Endothelial cell of umbilical vein (primary cell): ENCODE measurements around the gene RABGAP1. TPM values are rescaled to one million over a fixed set of nuclear protein-coding genes. Genes with fewer than 3 reads are reported as not detected.

Source experiments
- BruUV-seq: library from RNA; stranded (reverse); fragments of 400-500 nt; replicated peaks from 2 replicates; lab custom pipeline; 2021; lab: Mats Ljungman, UMichigan
- CTCF ChIA-PET: fragments of 300-600, 350-600 bp; sonication (Branson Sonifier 250); formaldehyde crosslinking; loops from one replicate; lab custom pipeline; 2021; ENCODE audit warnings: antibody characterized with exemption, inconsistent platforms; lab: Charles Lee
- POLR2A ChIA-PET: fragments of 300-600, 350-600 bp; sonication (Branson Sonifier 250); formaldehyde crosslinking; loops from one replicate; lab custom pipeline; 2021; ENCODE audit warnings: antibody characterized with exemption, inconsistent platforms; lab: Charles Lee
- DNase-seq: peaks from one replicate; pipeline ENCODE4 v3.0.0-alpha.2; 2011; ENCODE audit warnings: low read depth, low spot score
- FAIRE-seq: peaks from 2 replicates; lab custom pipeline; 2011; peaks lifted over from hg19 to GRCh38; lab: Jason Lieb, UNC
- H2AFZ ChIP-seq: 2 replicates; pipeline ENCODE4 v1.6.0; 2012; ENCODE audit warnings: low read depth, low read length, control low read depth, inconsistent platforms
- H3K27ac ChIP-seq: 2 replicates; pipeline ENCODE4 v1.5.1; 2011; ENCODE audit warnings: low read depth, mild to moderate bottlenecking, control low read depth, low read length, moderate library complexity; ENCODE audit not compliant: insufficient read depth
- H3K27me3 ChIP-seq, 2 experiments: 2 replicates each; pipeline versions ENCODE4 v1.6.0 to v1.6.1; 2011; ENCODE audit warnings: low read length in 2 of 2, mixed read lengths in 1 of 2; ENCODE audit not compliant: control insufficient read depth in 2 of 2, insufficient read depth in 2 of 2
- H3K36me3 ChIP-seq, 2 experiments: 2 replicates in 1 of 2; 3 replicates in 1 of 2; pipeline ENCODE4 v1.5.1; 2011; ENCODE audit warnings: low read length in 2 of 2, mild to moderate bottlenecking in 1 of 2, moderate library complexity in 1 of 2; ENCODE audit not compliant: control insufficient read depth in 2 of 2, insufficient read depth in 2 of 2; ENCODE audit errors: extremely low read depth in 1 of 2
- H3K4me1 ChIP-seq: 3 replicates; pipeline ENCODE4 v1.5.1; 2011; ENCODE audit warnings: mild to moderate bottlenecking, low read length; ENCODE audit not compliant: control insufficient read depth, insufficient read depth; ENCODE audit errors: extremely low read depth
- H3K4me2 ChIP-seq: 2 replicates; pipeline ENCODE4 v1.6.1; 2011; ENCODE audit warnings: low read length, control low read depth, mixed read lengths; ENCODE audit not compliant: insufficient read depth
- H3K4me3 ChIP-seq, 3 experiments: fragments of 200-600 bp in 1 of 3; sonication (generic), shearing (Covaris generic) in 1 of 3; replicated peaks in 1 of 3; 2 replicates each; pipeline ENCODE4 v1.5.1; 2011 to 2016; ENCODE audit warnings: control low read depth in 3 of 3, low read length in 3 of 3, mild to moderate bottlenecking in 2 of 3, inconsistent platforms in 1 of 3, low read depth in 1 of 3, moderate library complexity in 1 of 3; ENCODE audit not compliant: insufficient read depth in 1 of 3
- H3K79me2 ChIP-seq: 2 replicates; pipeline ENCODE4 v1.6.0; 2012; ENCODE audit warnings: low read length, inconsistent platforms; ENCODE audit not compliant: control insufficient read depth, insufficient read depth
- H3K9ac ChIP-seq: replicated peaks from 2 replicates; pipeline ENCODE3; 2011; ENCODE audit warnings: low read length, control low read depth; ENCODE audit not compliant: insufficient read depth; ENCODE audit errors: extremely low read depth
- H3K9me1 ChIP-seq: replicated peaks from 3 replicates; pipeline ENCODE4 v1.6.0; 2011; ENCODE audit warnings: mild to moderate bottlenecking, low read length; ENCODE audit not compliant: control insufficient read depth, insufficient read depth; ENCODE audit errors: extremely low read depth
- H3K9me3 ChIP-seq: replicated peaks from 2 replicates; pipeline ENCODE4 v1.5.1; 2012; ENCODE audit warnings: low read length, inconsistent platforms; ENCODE audit not compliant: control insufficient read depth, insufficient read depth
- H4K20me1 ChIP-seq: replicated peaks from 2 replicates; pipeline ENCODE3; 2011; ENCODE audit warnings: mild to moderate bottlenecking, low read length; ENCODE audit not compliant: control insufficient read depth, insufficient read depth; ENCODE audit errors: extremely low read depth
- CTCF ChIP-seq, 2 donors: IDR thresholded peaks; 1 replicate in 1 of 2; 2 replicates in 1 of 2; pipeline ENCODE4 v1.5.1; 2011; ENCODE audit warnings: low read length in 2 of 2, mild to moderate bottlenecking in 2 of 2, moderate library complexity in 2 of 2, control low read depth in 1 of 2, inconsistent platforms in 1 of 2, low read depth in 1 of 2; ENCODE audit not compliant: insufficient read depth in 1 of 2; ENCODE audit errors: extremely low read depth in 1 of 2
- EZH2 ChIP-seq: IDR thresholded peaks from 2 replicates; pipeline ENCODE4 v1.6.1; 2012; ENCODE audit warnings: borderline replicate concordance, low read depth, mild to moderate bottlenecking, moderate library complexity, low read length, inconsistent platforms; ENCODE audit not compliant: severe bottlenecking
- FOS ChIP-seq: IDR thresholded peaks from 2 replicates; pipeline ENCODE4 v1.6.1; 2011; ENCODE audit warnings: mild to moderate bottlenecking, low read length, moderate library complexity, borderline replicate concordance; ENCODE audit not compliant: insufficient read depth
- GATA2 ChIP-seq: IDR thresholded peaks from 2 replicates; pipeline ENCODE4 v1.7.0; 2011; ENCODE audit warnings: low read depth, mild to moderate bottlenecking, moderate library complexity, mixed read lengths, low read length; ENCODE audit not compliant: insufficient read length, insufficient read depth
- MYC ChIP-seq: IDR thresholded peaks from one replicate; pipeline ENCODE4 v1.6.1; 2011; ENCODE audit warnings: mild to moderate bottlenecking, low read depth, low read length
- POLR2AphosphoS5 ChIP-seq: IDR thresholded peaks from 2 replicates; pipeline ENCODE4 v1.6.1; 2012; ENCODE audit warnings: low read depth, mild to moderate bottlenecking, control low read depth, low read length, moderate library complexity; ENCODE audit not compliant: insufficient read depth
- dilution Hi-C: fragments of 300-500 bp; cut with MboI; formaldehyde crosslinking; loops from one replicate; pipeline ENCODE4 v1.15.0; 2019; ENCODE audit warnings: low sequenced_read_pairs; ENCODE audit not compliant: extremely low pct_ligation_motif_present
- intact Hi-C: fragments of 100-400 bp; cut with micrococcal nuclease; formaldehyde crosslinking; loops from one replicate; pipeline ENCODE4 v1.10.0; 2022
- polyA plus RNA-seq, 4 experiments: library from polyadenylated mRNA; depleted of rRNA in 3 of 4; stranded (reverse) in 3 of 4; unstranded in 1 of 4; fragments of >200 nt; gene quantifications; 2 replicates each; pipeline versions ENCODE4 v1.2.1 to v1.2.3, GENCODE V29; 2011 to 2012; ENCODE audit warnings: missing spikeins in 1 of 4
- total RNA-seq: library from RNA; stranded (reverse); gene quantifications from 2 replicates; pipeline ENCODE4 v1.2.3, GENCODE V29; 2021
- TF ChIP-seq, protein P1 (sequence below): IDR thresholded peaks from 2 replicates; pipeline ENCODE4 v1.6.1; 2011; ENCODE audit not compliant: insufficient read depth, insufficient read length

RABGAP1 gene
- total and polyA plus RNA-seq, 2 donors (not counting 3 experiments of a cell fraction or from before 2014, with no cell fraction given), result 19.0 to 53.6 TPM

DNA sequence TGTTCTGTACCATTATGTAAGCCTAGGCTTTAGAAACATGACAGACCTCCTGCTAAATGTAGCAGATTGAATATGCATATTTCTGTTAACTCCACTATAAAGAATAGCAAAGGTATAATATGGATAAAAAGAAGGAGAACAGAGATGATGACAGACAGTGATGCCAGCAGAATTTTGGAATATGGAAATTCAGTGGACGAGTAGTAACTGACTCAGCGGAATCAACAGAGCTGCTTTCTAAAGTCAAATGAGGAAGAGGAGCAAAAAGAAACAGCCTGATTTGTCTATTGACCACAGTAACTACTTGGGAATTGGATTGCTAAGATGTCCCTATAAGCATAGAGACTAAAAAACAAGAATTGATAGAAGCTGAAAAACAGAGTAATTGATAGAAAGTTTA is 100.7 kb downstream of the RABGAP1 start:
- Histone ChIP-seq H3K27me3 (no peaks in the 10 kb centered on the region), H3K4me1 (peaks cover 5% of the 10 kb centered on the region), H3K9me1 (no peaks in the 10 kb centered on the region), H4K20me1 (no peaks in the 10 kb centered on the region), H2AFZ (no peak overlapping the region), H3K79me2 (no peaks in the 10 kb centered on the region), H3K4me3 (no peak overlapping the region), H3K4me2 (no peak overlapping the region), H3K9ac (no peak overlapping the region), H3K36me3 (no peaks in the 10 kb centered on the region), H3K27ac (no peak overlapping the region), H3K9me3 (no peaks in the 10 kb centered on the region)
- ChIA-PET CTCF (interaction anchor here (1.1 to 1.6 kb wide), 2 partner anchors 11 to 15 kb away, joined by 3 to 4 read pairs; no protein-coding TSS in a partner anchor), POLR2A (no interaction called here)
- FAIRE-seq (no peak), DNase-seq (no peak)
- BruUV-seq, result no TSS peak
- intact Hi-C loops, result no loop called here
- dilution Hi-C loops, result no loop called here
- no peak for TF ChIP-seq MYC
- no peak for TF ChIP-seq POLR2AphosphoS5
- no peak for TF ChIP-seq CTCF (IDR thresholded peaks at IDR 0.05; ENCODE audit: extremely low read depth in 1 of 2, insufficient read depth in 1 of 2, low read depth in 1 of 2, low read length in 2 of 2)
- TF ChIP-seq GATA2, result no peak
- no peak for TF ChIP-seq EZH2
- TF ChIP-seq, protein P1, sequence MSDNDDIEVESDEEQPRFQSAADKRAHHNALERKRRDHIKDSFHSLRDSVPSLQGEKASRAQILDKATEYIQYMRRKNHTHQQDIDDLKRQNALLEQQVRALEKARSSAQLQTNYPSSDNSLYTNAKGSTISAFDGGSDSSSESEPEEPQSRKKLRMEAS, result no peak
- TF ChIP-seq FOS, result no peak
